Activated CD4-positive, alpha-beta T cell treated with anti-CD3 and anti-CD28 coated beads for 24 hours (primary cell): ENCODE measurements around the gene SPIB.

Experiments
- DNase-seq, 2 donors: peaks; one replicate each; pipeline ENCODE4 v3.0.0-alpha.2; 2020; ENCODE audit warnings: low read depth in 2 of 2

SPIB gene

GRCh38 chr19:50419022-50419579 lies 363 bp downstream of the SPIB start:
- DNase-seq = no peak

DNA sequence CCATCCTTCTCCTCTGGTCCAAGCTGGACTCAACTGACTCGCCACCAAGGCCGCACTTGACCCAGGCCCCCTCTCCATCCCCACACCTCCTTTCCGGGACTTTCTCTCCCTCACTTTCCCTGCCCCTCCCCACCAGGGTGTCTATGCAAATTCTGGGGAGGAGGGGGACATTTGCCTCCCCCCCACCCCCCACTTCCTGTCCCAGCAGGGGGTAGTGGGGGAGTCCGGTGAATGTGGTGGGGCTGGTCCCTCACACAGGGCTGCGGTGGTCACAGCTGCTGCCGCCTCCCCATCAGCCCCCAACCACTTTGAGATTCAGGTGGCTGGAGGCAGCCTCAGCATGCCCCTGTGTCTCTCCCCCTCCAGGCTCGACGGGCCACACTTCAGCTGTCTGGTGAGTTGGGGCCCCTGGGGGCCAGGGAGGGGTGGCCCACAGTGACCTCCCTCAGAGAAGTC lies 870 bp downstream of the SPIB start:
- no peak for DNase-seq

- no peak for DNase-seq
Measured at GRCh38 chr19:50420127-50420526, 1.4 kb downstream of the SPIB start.

DNA sequence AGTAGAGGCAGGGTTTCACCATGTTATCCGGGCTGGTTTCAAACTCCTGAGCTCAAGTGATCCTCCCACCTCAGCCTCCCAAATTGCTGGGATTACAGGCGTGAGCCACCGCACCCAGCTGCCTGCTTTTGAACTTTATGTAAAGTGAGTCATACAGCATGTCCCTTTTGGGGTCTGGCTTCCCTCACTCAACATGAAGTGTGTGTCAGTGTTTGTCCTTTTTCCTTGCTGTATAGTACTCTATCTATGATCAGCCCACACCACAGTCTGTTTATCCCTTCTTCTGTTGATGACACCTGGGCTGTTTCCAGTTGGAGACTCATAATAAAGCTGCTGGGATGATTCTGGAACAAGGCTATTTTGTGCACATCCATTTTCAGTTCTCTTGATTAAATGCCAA lies 2.1 kb downstream of the SPIB start:
- DNase-seq = no peak

- DNase-seq = no peak
Measured at GRCh38 chr19:50422397-50423278, 3.9 kb downstream of the SPIB start.

DNA sequence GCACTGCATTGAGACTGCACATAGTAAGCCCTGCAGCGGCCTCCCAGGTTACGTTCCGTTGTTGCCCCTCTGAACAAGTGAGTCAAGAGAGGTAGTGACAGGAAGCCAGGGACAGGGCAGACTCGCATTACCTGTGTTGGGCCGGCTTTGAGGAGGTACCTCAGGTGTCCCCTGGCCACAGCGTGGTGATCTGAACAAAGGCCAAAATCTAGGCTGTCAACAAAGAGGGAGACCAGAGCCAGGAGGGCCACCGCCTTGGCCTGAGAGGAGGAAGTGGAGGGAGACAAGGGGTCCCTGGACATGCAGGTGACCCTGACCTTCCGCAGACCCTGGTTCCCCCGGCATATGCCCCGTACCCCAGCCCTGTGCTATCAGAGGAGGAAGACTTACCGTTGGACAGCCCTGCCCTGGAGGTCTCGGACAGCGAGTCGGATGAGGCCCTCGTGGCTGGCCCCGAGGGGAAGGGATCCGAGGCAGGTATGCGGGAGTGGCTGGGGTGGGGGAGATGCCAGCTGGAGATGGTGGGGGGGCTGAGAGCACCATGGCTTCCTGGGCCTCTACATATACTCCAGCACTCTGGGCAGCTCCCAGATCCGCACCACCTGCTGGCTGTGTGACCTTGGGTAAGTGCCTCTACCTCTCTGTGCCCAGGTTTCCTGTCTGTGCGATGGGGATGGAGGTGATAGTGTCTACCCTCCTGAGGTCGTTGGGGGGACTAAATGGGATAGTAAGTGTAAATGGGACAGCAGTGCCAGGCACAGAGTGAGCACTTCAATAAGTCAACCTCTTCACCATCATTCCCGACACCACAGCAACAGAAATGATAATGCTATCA lies 4.8 kb downstream of the SPIB start:
- DNase-seq = no peak

DNA sequence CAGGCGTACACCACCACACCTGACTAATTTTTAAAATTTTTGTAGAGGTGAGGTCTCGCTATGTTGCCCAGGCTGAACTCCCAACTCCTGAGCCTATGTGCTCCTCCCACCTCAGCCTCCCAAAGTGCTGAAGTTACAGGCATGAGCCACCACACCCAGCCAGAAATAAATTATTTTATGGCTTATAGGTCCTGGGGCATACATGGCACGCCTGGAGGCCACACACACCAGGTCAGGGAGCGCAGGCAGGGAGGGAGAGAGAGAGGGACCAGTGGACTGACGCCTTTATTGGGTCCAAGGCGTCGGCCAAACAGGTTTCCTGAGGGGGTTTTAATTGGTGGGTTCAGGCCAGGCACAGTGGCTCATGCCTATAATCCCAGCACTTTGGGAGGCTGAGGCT lies 6.8 kb downstream of the SPIB start:
- DNase-seq = no peak

GRCh38 chr19:50427318-50427925 lies 8.7 kb downstream of the SPIB start:
- no peak for DNase-seq

DNA sequence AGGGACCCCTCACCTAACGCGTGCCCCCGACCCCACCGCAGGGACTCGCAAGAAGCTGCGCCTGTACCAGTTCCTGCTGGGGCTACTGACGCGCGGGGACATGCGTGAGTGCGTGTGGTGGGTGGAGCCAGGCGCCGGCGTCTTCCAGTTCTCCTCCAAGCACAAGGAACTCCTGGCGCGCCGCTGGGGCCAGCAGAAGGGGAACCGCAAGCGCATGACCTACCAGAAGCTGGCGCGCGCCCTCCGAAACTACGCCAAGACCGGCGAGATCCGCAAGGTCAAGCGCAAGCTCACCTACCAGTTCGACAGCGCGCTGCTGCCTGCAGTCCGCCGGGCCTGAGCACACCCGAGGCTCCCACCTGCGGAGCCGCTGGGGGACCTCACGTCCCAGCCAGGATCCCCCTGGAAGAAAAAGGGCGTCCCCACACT lies 9.3 kb downstream of the SPIB start:
- peak in 1 of 2 donors; percentile 22 for DNase-seq

DNA sequence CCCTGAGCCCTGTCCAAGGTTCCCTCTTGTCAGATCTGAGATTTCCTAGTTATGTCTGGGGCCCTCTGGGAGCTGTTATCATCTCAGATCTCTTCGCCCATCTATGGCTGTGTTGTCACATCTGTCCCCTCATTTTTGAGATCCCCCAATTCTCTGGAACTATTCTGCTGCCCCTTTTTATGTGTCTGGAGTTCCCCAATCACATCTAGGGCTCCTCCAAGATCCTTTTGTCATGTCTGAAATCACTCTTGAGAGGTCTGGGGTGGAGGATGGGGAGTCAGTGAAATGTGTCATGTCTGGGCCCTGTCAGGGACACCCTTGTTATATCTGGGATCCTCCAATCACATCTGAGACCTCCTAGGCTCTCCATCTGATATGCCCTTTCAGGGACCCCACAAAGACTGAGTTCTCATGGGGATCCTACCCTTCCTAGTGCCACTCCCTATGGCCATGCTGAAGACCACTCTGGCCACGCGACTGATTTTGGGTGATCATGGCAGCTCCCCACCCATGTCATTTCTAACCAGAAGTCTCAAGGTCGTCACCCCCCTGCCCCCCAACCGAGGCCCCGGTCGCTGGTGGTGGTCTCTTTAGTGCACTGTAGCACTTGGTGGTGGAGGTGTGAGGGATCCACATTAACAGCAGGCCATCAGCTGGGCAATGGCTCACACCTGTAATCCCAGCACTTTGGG lies 10.2 kb downstream of the SPIB start:
- no peak for DNase-seq

DNA sequence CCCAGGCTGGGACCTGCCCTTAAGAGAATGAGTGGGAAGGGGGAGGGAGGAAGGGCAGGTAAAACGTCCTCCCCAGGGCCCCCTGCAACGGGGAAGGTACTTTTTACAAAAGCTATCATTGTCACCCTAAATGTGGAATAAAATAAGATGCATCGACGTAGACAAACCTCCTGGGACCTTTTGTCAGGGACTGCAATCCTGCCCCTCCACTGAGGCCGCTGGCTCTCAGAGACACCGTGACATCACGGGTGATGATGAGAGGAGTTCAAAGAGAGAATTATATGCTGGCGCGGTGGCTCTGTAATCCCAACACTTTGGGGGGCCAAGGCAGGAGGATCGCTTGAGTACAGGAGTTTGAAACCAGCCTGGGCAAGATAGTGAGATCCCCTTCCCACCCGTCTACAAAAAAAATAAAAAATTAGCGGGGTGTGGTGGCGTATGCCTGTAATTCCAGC lies 12.2 kb downstream of the SPIB start:
- DNase-seq = no peak

DNA sequence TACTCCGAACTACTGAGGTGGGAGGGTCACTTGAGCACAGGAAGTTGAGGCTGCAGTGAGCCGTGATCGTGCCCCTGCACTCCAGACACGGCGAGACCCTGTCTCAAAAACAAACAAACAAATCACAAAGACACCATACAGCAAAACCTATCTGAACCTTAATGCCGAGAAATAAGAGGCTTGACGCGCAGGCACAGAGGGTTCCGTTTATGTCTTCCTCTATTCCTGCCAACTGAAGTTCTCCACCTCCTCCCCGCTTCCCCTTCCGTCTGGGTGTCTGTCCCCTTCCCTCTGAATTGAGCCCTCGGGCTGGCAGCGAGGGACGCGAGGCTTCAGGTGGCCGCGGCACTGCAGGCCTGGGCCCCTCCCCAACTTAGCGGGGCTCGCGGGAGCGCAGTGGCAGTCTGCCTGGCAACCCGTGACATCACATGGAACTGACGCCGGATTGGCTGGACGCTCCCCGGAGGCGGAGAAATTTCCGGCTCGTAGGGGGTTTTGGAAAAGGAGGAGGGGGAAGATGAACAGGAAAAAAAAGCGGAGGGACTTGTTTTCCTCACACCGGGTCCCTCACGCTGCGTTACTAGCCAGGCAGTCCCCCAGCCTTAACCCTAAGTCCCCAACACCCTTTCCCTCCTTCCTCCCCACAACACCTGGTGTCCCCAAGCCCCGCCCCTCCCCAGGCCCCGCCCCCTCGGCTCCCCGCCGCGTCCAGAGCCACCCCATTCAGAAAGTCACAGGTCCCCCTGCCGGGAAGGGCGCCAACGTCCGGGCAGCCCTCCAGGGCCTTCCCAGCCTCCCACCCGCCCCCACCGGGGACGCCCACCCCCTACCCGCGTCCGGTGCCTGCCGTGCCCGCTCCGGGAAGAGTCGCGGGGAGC lies 12.8 kb downstream of the SPIB start:
- DNase-seq = peak; percentile 72 to 82

GRCh38 chr19:50432221-50433028 lies 13.7 kb downstream of the SPIB start, which contains the start of gene MYBPC2:
TSS of gene MYBPC2 (plus strand) at chr19:50432892. CDS start at chr19:50432954, 62 bp downstream.
- no peak for DNase-seq

- no peak for DNase-seq
Measured at GRCh38 chr19:50433201-50434180, 14.8 kb downstream of the SPIB start.

DNA sequence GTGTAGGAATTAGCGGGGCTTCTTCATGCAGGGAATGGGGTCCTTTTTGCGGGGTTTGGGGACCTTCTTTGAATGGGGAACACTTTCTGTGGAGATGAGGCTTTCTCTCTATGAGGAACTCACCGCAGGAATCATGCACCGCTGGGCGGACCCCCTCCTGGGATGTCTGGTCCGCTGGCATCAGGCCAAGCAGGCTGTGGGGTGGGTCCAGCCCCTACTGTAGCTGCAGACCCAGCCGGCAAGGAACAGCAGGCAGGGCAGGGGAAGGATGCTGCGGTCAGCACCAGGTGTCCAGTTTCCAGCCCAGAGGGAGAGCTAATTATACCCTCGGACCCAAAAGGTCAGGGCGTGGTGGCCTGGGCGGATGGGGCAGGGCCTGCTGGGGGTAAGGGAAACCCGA lies 15.8 kb downstream of the SPIB start:
- DNase-seq = no peak

GRCh38 chr19:50435221-50435620 lies 16.5 kb downstream of the SPIB start:
- no peak for DNase-seq

DNA sequence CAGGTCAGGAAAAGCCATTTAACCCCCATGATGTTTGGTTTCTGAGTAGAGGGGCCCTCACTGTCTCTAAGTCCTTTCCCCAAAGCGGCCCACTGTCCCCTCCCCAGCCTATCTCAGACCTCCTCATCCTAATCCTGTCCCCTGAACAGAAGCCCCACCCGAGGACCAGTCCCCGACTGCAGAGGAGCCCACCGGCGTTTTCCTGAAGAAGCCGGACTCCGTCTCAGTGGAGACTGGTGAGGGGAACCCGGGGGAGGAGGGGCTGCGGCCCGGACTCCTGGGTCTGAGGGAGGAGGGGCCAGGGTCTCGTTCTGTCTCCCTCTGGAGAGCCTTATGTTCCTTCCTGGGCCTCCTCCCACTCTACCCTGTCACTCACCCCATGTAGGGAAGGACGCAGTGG lies 16.9 kb downstream of the SPIB start:
- no peak for DNase-seq

DNA sequence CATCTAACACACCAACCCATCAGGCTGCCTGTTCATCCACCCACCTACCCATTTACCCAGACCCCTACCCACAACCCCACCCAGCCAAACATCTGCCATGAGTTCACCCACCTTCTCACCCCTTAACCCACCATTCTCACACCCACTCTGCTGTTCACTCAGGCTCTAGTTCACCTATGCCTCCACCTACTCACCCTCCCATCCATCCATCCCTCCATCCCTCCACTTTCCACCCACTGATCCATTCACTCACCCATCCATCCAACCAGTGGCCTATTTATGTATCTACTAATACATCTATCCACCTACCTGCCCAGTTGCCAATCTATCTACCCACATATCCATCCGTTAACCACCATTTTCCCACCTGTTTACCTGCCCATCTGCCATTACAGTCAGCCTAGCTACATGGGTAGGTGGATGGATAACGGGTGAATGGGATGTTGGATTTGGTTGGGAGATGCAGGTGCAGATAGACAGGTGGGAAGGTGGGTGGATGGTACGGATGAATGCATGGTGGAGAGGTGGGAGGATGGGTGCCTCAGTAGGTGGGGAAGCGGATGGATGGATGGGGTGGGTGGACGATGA lies 19.2 kb downstream of the SPIB start:
- no peak for DNase-seq
